Calu3 (cell line): ENCODE results near the gene CREB3L4. TPM values are rescaled to one million over a fixed set of nuclear protein-coding genes. Genes with fewer than 3 reads are reported as not detected.

Source experiments
- BruUV-seq: library from RNA; stranded (reverse); fragments of 400-500 nt; replicated peaks from 2 replicates; lab custom pipeline; 2021; lab: Mats Ljungman, UMichigan
- CTCF ChIA-PET: fragments of 300-600 bp; sonication (Branson Sonifier 250); formaldehyde crosslinking; loops from one replicate; lab custom pipeline; 2022; ENCODE audit warnings: antibody characterized with exemption; lab: Charles Lee
- DNase-seq: peaks from one replicate; pipeline ENCODE4 v3.0.0; 2022
- H3K27ac Mint-ChIP-seq: one replicate; pipeline ENCODE4 v1.8.0; 2022; ENCODE audit warnings: mixed read lengths; ENCODE audit not compliant: unreplicated experiment
- H3K27me3 Mint-ChIP-seq: one replicate; pipeline ENCODE4 v1.8.0; 2022; ENCODE audit warnings: mixed read lengths; ENCODE audit not compliant: unreplicated experiment
- H3K36me3 Mint-ChIP-seq: one replicate; pipeline ENCODE4 v1.8.0; 2022; ENCODE audit warnings: mild to moderate bottlenecking, moderate library complexity, mixed read lengths; ENCODE audit not compliant: insufficient read depth, unreplicated experiment
- H3K4me1 Mint-ChIP-seq: one replicate; pipeline ENCODE4 v1.8.0; 2022; ENCODE audit warnings: mild to moderate bottlenecking, low read depth, mixed read lengths; ENCODE audit not compliant: unreplicated experiment
- H3K4me3 Mint-ChIP-seq: one replicate; pipeline ENCODE4 v1.8.0; 2022; ENCODE audit warnings: mild to moderate bottlenecking, low read depth, moderate library complexity, mixed read lengths; ENCODE audit not compliant: unreplicated experiment
- H3K9me3 Mint-ChIP-seq: one replicate; pipeline ENCODE4 v1.8.0; 2022; ENCODE audit warnings: low read depth, mixed read lengths; ENCODE audit not compliant: unreplicated experiment
- intact Hi-C: fragments of 100-400 bp; cut with micrococcal nuclease; formaldehyde crosslinking; loops from one replicate; pipeline ENCODE4 v1.10.0; 2022; ENCODE audit not compliant: unreplicated experiment
- total RNA-seq: library from RNA; stranded (reverse); gene quantifications from 2 replicates; pipeline ENCODE4 v1.2.3, GENCODE V29; 2022
- TF ChIP-seq, protein P1 (sequence below): fragments of 200-600 bp; IDR thresholded peaks from one replicate; pipeline ENCODE4 v1.8.0; 2022; ENCODE audit warnings: antibody characterized with exemption; ENCODE audit not compliant: unreplicated experiment

Gene CREB3L4
- total RNA-seq, 1 experiment from 2014 or later = 26.5 TPM

DNA sequence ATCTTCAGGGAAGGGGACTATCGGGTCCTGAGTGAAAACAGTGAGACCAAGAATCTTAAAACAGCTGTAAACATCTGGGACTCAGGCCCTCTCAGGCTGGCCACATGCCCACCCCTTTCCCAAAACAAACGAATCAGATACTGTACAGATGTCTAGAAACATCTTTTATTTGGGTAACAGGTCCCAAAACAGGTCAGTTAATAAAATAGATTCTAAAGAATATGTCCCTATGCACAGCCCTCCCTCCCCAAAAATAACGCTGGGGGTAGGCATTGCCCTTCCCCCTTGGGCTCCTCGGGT is 8.8 kb upstream of the CREB3L4 start:
- no TSS peak for BruUV-seq
- Mint-ChIP-seq H3K9me3 (no peaks in the 10 kb centered on the region), H3K4me1 (peaks cover 34% of the 10 kb centered on the region), H3K4me3 (peak overlapping the region; percentile 90), H3K36me3 (peaks cover 50% of the 10 kb centered on the region), H3K27me3 (no peaks in the 10 kb centered on the region), H3K27ac (peak overlapping the region; percentile 39)
- intact Hi-C loops = no loop called here
- DNase-seq = no peak
- CTCF ChIA-PET = interaction anchor here (0.6 to 3.2 kb wide), 3 partner anchors 9 to 18 kb away, joined by 3 to 16 read pairs (median 3); partner anchors contain the start of genes CREB3L4 and JTB
- TF ChIP-seq, protein P1, sequence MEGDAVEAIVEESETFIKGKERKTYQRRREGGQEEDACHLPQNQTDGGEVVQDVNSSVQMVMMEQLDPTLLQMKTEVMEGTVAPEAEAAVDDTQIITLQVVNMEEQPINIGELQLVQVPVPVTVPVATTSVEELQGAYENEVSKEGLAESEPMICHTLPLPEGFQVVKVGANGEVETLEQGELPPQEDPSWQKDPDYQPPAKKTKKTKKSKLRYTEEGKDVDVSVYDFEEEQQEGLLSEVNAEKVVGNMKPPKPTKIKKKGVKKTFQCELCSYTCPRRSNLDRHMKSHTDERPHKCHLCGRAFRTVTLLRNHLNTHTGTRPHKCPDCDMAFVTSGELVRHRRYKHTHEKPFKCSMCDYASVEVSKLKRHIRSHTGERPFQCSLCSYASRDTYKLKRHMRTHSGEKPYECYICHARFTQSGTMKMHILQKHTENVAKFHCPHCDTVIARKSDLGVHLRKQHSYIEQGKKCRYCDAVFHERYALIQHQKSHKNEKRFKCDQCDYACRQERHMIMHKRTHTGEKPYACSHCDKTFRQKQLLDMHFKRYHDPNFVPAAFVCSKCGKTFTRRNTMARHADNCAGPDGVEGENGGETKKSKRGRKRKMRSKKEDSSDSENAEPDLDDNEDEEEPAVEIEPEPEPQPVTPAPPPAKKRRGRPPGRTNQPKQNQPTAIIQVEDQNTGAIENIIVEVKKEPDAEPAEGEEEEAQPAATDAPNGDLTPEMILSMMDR = no peak

GRCh38 chr1:153959454-153959853 is 8.2 kb upstream of the CREB3L4 start:
- intact Hi-C loops = no loop called here
- no peaks in the 10 kb centered on the region for H3K9me3 Mint-ChIP-seq
- DNase-seq = no peak
- H3K4me3 Mint-ChIP-seq = no peak overlapping the region
- H3K36me3 Mint-ChIP-seq = peaks cover 55% of the 10 kb centered on the region
- TF ChIP-seq, protein P1 = no peak
- BruUV-seq = TSS peak; percentile 0
- CTCF ChIA-PET = interaction anchor here (1.0 to 3.2 kb wide), 2 partner anchors 8 to 18 kb away, joined by 3 to 16 read pairs; partner anchors contain the start of genes CREB3L4 and JTB
- no peak overlapping the region for H3K27ac Mint-ChIP-seq
- peaks cover 39% of the 10 kb centered on the region for H3K4me1 Mint-ChIP-seq
- H3K27me3 Mint-ChIP-seq = no peaks in the 10 kb centered on the region

DNA sequence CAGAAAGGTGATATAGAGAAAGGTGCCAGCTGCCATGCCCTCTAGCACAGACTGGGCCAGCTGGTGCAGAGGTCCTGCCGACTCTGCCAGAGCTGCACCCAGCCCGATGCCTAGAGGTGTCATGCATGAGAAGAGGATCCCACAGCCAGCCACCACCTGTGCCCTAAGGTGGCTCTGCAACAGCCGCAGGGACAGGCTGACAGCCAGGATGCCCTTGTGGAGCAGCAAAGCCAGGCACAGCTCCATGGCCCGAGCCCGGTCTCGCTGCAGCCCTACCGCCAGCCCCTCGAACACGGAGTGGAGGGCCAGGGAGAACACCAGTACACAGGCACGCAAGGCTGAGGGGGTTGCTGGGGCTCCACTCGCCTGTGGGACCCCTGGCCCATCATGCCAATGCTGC is 7.5 kb upstream of the CREB3L4 start:
- no peaks in the 10 kb centered on the region for H3K27me3 Mint-ChIP-seq
- no peak for DNase-seq
- TF ChIP-seq, protein P1 = no peak
- peaks cover 59% of the 10 kb centered on the region for H3K36me3 Mint-ChIP-seq
- H3K27ac Mint-ChIP-seq = no peak overlapping the region
- intact Hi-C loops = no loop called here
- H3K4me1 Mint-ChIP-seq = peaks cover 41% of the 10 kb centered on the region
- no peaks in the 10 kb centered on the region for H3K9me3 Mint-ChIP-seq
- no TSS peak for BruUV-seq
- no peak overlapping the region for H3K4me3 Mint-ChIP-seq
- CTCF ChIA-PET = no interaction called here

- CTCF ChIA-PET = no interaction called here
- H3K4me3 Mint-ChIP-seq = peak overlapping the region; percentile 79
- no peak overlapping the region for H3K27ac Mint-ChIP-seq
- no peak for DNase-seq
- intact Hi-C loops = no loop called here
- BruUV-seq = no TSS peak
- peaks cover 67% of the 10 kb centered on the region for H3K36me3 Mint-ChIP-seq
- H3K9me3 Mint-ChIP-seq = no peaks in the 10 kb centered on the region
- peaks cover 50% of the 10 kb centered on the region for H3K4me1 Mint-ChIP-seq
- H3K27me3 Mint-ChIP-seq = no peaks in the 10 kb centered on the region
- TF ChIP-seq, protein P1 = no peak
Measured at GRCh38 chr1:153961421-153961820, 6.3 kb upstream of the CREB3L4 start.
